Heart left ventricle (tissue), 13 donors: ENCODE data around the gene COX5B.

Experiments used
- CTCF ChIP-seq, 12 donors: fragments of 200-600 bp; sonication (generic) in 4 of 12; IDR thresholded peaks; one replicate each; pipeline versions ENCODE4 v1.5.0 to v1.8.0; 2018 to 2022; ENCODE audit warnings: antibody characterized with exemption in 12 of 12, mild to moderate bottlenecking in 5 of 12
- POLR2A ChIP-seq, 2 donors: fragments of 450-650 bp; IDR thresholded peaks; one replicate each; pipeline ENCODE4 v1.6.1; 2017; ENCODE audit warnings: antibody characterized with exemption in 2 of 2, mild to moderate bottlenecking in 2 of 2, moderate library complexity in 2 of 2
- donor health status: ischemic (EF 13 %, LVEDD 7.1; RV severe dilation, severe dysfunction).
- donor health status: DM: no; HTN: yes; CAD: no.
- donor health status: DM: no; HTN: no; CAD: no.
- donor health status: ischemic (EF 25% LVEDD 6.9; RV normal size, moderate dysfunction).
- donor health status: ischemic (EF 25% LVEDD 5.7; RV mildly dilated, moderate dysfunction).
- donor health status: ischemic (EF 35%, LVEDD 5.7; RV mildly dilated, moderate dysfunction).
- donor health status: nonischemic (EF 11% LVEDD 7.7; RV severe dilation, severe dysfunction).
- donor health status: DM: yes; HTN: yes; CAD: no.
- donor health status: PGD.
- donor health status: ischemic (EF 29% LVEDD 5.4; RV normal size, mild dysfunction).
- donor health status: nonischemic (EF 23%, LVEDD 6.1; RV moderate dilation, normal function).

GRCh38 chr2:97678298-97678697 lies 32.4 kb downstream of the COX5B start:
- TF ChIP-seq CTCF (IDR thresholded peaks at IDR 0.05) (no peak), POLR2A (IDR thresholded peaks at IDR 0.05) (no peak)
